K562 (cell line): Measurements from ENCODE around the gene DPH2. TPM values are rescaled to one million over a fixed set of nuclear protein-coding genes. Genes with fewer than 3 reads are reported as not detected.

Source experiments
- CHCHD3 ChIP-seq: fragments of 250-450 bp; sonication (Bioruptor Pico); IDR thresholded peaks from 2 replicates; pipeline ENCODE4 v2.1.2; 2022; ENCODE audit warnings: mild to moderate bottlenecking
- CTBP1 ChIP-seq: fragments of 450-650 bp; IDR thresholded peaks from 2 replicates; pipeline ENCODE4 v1.6.1; 2016; ENCODE audit warnings: borderline replicate concordance
- ETV1 ChIP-seq: fragments of 450-650 bp; conservative IDR thresholded peaks from 2 replicates; pipeline ENCODE4 v1.6.1; 2016; ENCODE audit warnings: missing genetic modification characterization, control low read depth, low read depth, missing compliant biosample characterization
- GABPB1 ChIP-seq: sonication (generic); formaldehyde crosslinking; IDR thresholded peaks from 2 replicates; pipeline ENCODE4 v1.8.0; 2022; ENCODE audit warnings: mild to moderate bottlenecking, missing genetic modification reagents
- HLTF ChIP-seq: fragments of 450-650 bp; IDR thresholded peaks from 2 replicates; pipeline ENCODE4 v1.6.1; 2016
- KDM5B ChIP-seq: fragments of 200-600 bp; sonication (generic); IDR thresholded peaks from 2 replicates; pipeline ENCODE4 v1.6.1; 2012; ENCODE audit warnings: low read depth, mild to moderate bottlenecking, moderate library complexity, low read length, control low read depth, inconsistent platforms; ENCODE audit not compliant: insufficient replicate concordance
- MAFK ChIP-seq: IDR thresholded peaks from 2 replicates; pipeline ENCODE4 v1.6.1; 2011; ENCODE audit warnings: low read length, improper control_type of control experiment
- MXI1 ChIP-seq: IDR thresholded peaks from 2 replicates; pipeline ENCODE4 v1.6.1; 2011; ENCODE audit warnings: low read depth, mild to moderate bottlenecking, improper control_type of control experiment, low read length
- OTX1 ChIP-seq: fragments of 450-650 bp; formaldehyde crosslinking; IDR thresholded peaks from 2 replicates; pipeline ENCODE4 v1.4.0; 2022; ENCODE audit warnings: mild to moderate bottlenecking
- RBM15 ChIP-seq: fragments of 200-400 bp; formaldehyde crosslinking; IDR thresholded peaks from 2 replicates; pipeline ENCODE4 v1.6.1; 2018; ENCODE audit warnings: mild to moderate bottlenecking, low read length, moderate library complexity; ENCODE audit not compliant: insufficient read depth
- RBM17 ChIP-seq: fragments of 200-400 bp; formaldehyde crosslinking; IDR thresholded peaks from 2 replicates; pipeline ENCODE4 v1.6.1; 2017; ENCODE audit warnings: low read depth, mild to moderate bottlenecking, low read length, borderline replicate concordance
- RCOR1 ChIP-seq, 2 experiments: IDR thresholded peaks; 2 replicates each; pipeline ENCODE4 v1.6.1; 2012; ENCODE audit warnings: low read depth in 2 of 2, low read length in 2 of 2, borderline replicate concordance in 1 of 2, improper control_type of control experiment in 1 of 2
- SIN3B ChIP-seq: fragments of 450-650 bp; IDR thresholded peaks from 2 replicates; pipeline ENCODE4 v1.6.1; 2017; ENCODE audit warnings: low read depth, mild to moderate bottlenecking, moderate library complexity
- SMARCA4 ChIP-seq: fragments of 450-650 bp; IDR thresholded peaks from 2 replicates; pipeline ENCODE4 v1.6.1; 2016
- STAG1 ChIP-seq: sonication (generic); formaldehyde crosslinking; IDR thresholded peaks from 2 replicates; pipeline ENCODE4 v1.5.0; 2020; ENCODE audit warnings: missing genetic modification reagents, borderline replicate concordance
- TEAD1 ChIP-seq, 2 experiments: fragments of 450-650 bp in 1 of 2; sonication (generic) in 1 of 2; formaldehyde crosslinking; IDR thresholded peaks; 2 replicates each; pipeline versions ENCODE4 v1.4.0 to v1.8.0; 2020 to 2022; ENCODE audit warnings: mild to moderate bottlenecking in 2 of 2, missing genetic modification reagents in 1 of 2
- U2AF2 ChIP-seq: fragments of 200-400 bp; formaldehyde crosslinking; optimal IDR thresholded peaks from 2 replicates; pipeline ENCODE3; 2017; ENCODE audit warnings: low read depth, mild to moderate bottlenecking, low read length
- ZNF224 ChIP-seq: sonication (generic); formaldehyde crosslinking; IDR thresholded peaks from 2 replicates; pipeline ENCODE4 v1.8.0; 2022; ENCODE audit warnings: mild to moderate bottlenecking, missing genetic modification reagents
- ZNF668 ChIP-seq: fragments of 250-450 bp; sonication (Bioruptor Pico); IDR thresholded peaks from 2 replicates; pipeline ENCODE4 v1.8.0; 2022; ENCODE audit warnings: mild to moderate bottlenecking, inconsistent platforms
- polyA plus RNA-seq, 8 experiments: library from polyadenylated mRNA; depleted of rRNA in 4 of 8; stranded (reverse) in 5 of 8; unstranded in 3 of 8; fragments of >200 nt; fragmentation: Nextera tagmentation in 2 of 8; fragmentation: Illumina TruSeq in 1 of 8; extraction: Ambion mirVana in 2 of 8; extraction: Trizol in 1 of 8; gene quantifications; 2 replicates each; pipeline versions ENCODE4 v1.2.1 to v1.2.3, GENCODE V29; 2011 to 2014; ENCODE audit warnings: inconsistent platforms in 1 of 8, missing spikeins in 1 of 8
- total RNA-seq, 7 experiments: library from RNA; depleted of rRNA in 6 of 7; stranded (reverse); fragments of >200 nt in 6 of 7; fragmentation: Illumina TruSeq in 2 of 7; extraction: Trizol in 2 of 7; gene quantifications; 2 replicates each; pipeline versions ENCODE4 v1.2.1 to v1.2.3, GENCODE V29; 2011 to 2021; ENCODE audit warnings: low replicate concordance in 1 of 7
- TF ChIP-seq, protein P1 (sequence below): sonication (generic); formaldehyde crosslinking; IDR thresholded peaks from 2 replicates; pipeline ENCODE4 v1.8.1; 2023; ENCODE audit warnings: mild to moderate bottlenecking, missing genetic modification reagents
- TF ChIP-seq, protein P2 (sequence below): fragments of 250-450 bp; sonication (Bioruptor Pico); IDR thresholded peaks from 2 replicates; pipeline ENCODE4 v1.5.0; 2021; ENCODE audit warnings: mild to moderate bottlenecking, moderate library complexity
- TF ChIP-seq, protein P3 (sequence below): sonication (generic); formaldehyde crosslinking; IDR thresholded peaks from 2 replicates; pipeline ENCODE4 v1.8.0; 2022; ENCODE audit warnings: missing genetic modification reagents, mild to moderate bottlenecking, borderline replicate concordance

DPH2 gene
- total and polyA plus RNA-seq, 9 of the 15 experiments (the other 6 are each of a cell fraction or from before 2014, with no cell fraction given) = 17.9 to 94.1 (median 68.1) TPM

DNA sequence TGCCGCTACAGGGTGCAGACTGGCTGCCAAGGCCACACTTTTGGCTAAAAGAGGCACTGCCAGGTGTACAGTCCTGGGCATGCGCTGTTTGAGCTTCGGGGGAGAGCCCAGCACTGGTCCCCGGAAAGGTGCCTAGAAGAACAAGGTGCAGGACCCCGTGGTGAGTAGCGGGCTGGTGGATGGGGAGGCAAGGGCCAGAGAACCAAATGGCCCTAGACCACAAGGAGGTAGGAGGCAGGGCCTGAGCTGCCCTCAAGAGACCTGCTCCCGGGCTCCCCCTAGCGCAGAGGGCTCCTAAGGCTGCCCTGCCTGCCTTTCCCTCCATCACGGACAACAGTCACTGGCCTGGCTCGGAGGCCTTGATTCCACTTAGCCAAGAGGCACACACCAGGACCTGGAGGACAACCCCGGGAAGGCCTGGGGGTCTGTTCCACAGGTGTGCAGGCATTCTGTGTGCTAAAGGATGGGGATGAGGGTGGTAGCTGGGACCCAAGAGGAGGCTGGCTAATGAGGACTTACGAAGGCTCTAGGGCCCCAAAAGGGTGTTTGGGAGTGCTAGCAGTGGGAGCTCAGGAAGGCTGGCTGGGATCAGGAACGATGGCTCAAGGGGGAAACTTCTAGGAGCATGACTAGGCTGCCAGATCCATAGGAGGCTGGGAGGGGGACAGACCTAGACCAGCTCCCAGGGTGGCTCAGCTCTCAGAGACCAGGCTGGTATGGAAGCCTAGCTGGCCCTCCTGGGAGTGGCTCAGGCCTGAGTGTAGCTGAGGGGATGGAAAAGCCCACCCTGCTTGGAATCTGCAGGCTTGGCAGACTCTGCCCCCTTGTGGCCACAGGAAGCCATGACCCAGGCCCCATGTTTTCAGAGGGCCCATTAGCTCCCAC, 35.5 kb upstream of the DPH2 start (continued):
- TF ChIP-seq STAG1 = peak; percentile 95
- no peak for TF ChIP-seq ZNF224 (CRISPR knock-in tag)
- TF ChIP-seq U2AF2 = no peak
- TF ChIP-seq, protein P1, sequence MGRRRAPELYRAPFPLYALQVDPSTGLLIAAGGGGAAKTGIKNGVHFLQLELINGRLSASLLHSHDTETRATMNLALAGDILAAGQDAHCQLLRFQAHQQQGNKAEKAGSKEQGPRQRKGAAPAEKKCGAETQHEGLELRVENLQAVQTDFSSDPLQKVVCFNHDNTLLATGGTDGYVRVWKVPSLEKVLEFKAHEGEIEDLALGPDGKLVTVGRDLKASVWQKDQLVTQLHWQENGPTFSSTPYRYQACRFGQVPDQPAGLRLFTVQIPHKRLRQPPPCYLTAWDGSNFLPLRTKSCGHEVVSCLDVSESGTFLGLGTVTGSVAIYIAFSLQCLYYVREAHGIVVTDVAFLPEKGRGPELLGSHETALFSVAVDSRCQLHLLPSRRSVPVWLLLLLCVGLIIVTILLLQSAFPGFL (CRISPR knock-in tag) = no peak
- no peak for TF ChIP-seq KDM5B
- 0 out of 2 replicates have a peak, but pooled peaks have one; percentile 36 for TF ChIP-seq ETV1 (tag)
- TF ChIP-seq, protein P2, sequence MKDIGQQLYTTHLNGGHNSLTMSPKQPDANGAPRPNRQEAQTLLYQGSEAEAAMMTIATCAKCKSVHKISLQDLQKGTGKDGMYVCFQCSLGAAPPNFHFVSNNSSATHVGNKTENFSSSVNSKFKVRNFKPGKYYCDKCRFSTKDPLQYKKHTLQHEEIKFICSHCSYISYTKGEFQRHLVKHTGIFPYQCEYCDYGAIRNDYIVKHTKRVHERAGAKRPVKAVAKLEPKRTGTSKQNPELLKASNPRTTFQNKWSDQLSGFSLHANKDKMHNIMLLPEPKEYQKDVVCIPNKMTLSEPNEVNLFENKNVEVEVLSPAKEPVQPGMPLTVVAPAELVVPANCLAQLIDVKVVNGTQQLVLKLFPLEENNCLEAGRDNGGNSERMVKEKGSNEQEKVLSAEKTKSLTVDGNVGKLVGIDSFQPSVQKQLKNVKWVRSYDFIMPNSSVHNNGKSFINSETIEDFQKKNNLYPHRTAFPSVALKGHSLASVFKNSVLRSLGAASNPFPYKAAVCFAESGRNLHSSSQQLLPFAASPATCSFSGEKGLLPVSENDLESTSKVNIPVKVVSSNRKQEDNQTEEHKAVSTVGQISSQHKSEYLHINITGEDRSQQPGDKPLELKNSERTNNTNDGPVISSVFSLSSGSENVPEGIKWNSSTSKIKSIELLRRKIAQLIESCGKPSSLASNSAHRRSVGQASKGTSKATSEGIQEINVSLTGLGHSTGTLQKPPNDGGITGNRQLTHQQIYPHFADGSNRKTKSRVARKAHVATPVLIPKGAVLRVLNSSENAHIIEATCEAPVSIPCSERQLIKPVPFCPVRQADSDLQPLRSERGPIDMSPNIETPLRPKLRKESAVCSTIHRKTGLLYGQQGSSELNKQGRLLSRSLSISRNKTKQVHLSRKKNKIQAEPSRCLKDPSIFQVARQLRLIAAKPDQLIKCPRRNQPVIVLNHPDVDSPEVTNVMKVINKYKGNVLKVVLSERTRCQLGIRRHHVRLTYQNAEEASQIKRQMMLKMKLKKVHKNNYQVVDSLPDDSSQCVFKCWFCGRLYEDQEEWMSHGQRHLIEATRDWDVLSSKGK = no peak; the same call in 1 of the 2 replicates
- no peak for TF ChIP-seq ZNF668 (CRISPR knock-in tag)
- no peak for TF ChIP-seq MXI1
- TF ChIP-seq OTX1 = no peak
- TF ChIP-seq RBM17 = no peak
- no peak for TF ChIP-seq HLTF
- no peak for TF ChIP-seq SMARCA4
- TF ChIP-seq RCOR1 (IDR thresholded peaks at IDR 0.05; ENCODE audit: borderline replicate concordance in 1 of 2, low read depth in 2 of 2, low read length in 2 of 2) = 0 out of 4 replicates have a peak, but pooled peaks of 1 of the 2 experiments have one; percentile 29
- TF ChIP-seq, protein P3, sequence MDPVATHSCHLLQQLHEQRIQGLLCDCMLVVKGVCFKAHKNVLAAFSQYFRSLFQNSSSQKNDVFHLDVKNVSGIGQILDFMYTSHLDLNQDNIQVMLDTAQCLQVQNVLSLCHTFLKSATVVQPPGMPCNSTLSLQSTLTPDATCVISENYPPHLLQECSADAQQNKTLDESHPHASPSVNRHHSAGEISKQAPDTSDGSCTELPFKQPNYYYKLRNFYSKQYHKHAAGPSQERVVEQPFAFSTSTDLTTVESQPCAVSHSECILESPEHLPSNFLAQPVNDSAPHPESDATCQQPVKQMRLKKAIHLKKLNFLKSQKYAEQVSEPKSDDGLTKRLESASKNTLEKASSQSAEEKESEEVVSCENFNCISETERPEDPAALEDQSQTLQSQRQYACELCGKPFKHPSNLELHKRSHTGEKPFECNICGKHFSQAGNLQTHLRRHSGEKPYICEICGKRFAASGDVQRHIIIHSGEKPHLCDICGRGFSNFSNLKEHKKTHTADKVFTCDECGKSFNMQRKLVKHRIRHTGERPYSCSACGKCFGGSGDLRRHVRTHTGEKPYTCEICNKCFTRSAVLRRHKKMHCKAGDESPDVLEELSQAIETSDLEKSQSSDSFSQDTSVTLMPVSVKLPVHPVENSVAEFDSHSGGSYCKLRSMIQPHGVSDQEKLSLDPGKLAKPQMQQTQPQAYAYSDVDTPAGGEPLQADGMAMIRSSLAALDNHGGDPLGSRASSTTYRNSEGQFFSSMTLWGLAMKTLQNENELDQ (CRISPR knock-in tag) = 0 out of 2 replicates have a peak, but pooled peaks have one; percentile 15
- TF ChIP-seq MAFK = no peak
- peak; percentile 84 for TF ChIP-seq GABPB1 (CRISPR knock-in tag)
- peak in 1 of 2 experiments; percentile 42; a peak in 1 of 4 replicates for TF ChIP-seq TEAD1 (CRISPR knock-in tag; IDR thresholded peaks at IDR 0.05)
- peak; percentile 53; the same call in 1 of the 2 replicates for TF ChIP-seq CTBP1
- TF ChIP-seq SIN3B = no peak
- no peak for TF ChIP-seq RBM15
- no peak for TF ChIP-seq CHCHD3 (CRISPR knock-in tag)
